NB4 (cell line): ENCODE measurements around the gene LENG8.

Experiments
- DNase-seq: peaks from one replicate; pipeline ENCODE4 v3.0.0; 2010; ENCODE audit warnings: low read depth
- H3K4me3 ChIP-seq: one replicate; pipeline ENCODE4 v1.5.1; 2011; ENCODE audit warnings: mild to moderate bottlenecking, low read depth, low read length, moderate library complexity
- MYC ChIP-seq: IDR thresholded peaks from 2 replicates; pipeline ENCODE4 v1.6.1; 2011; ENCODE audit warnings: low read depth, low read length
- POLR2A ChIP-seq: IDR thresholded peaks from 2 replicates; pipeline ENCODE4 v1.6.1; 2011; ENCODE audit warnings: mild to moderate bottlenecking; ENCODE audit not compliant: insufficient read length; ENCODE audit errors: extremely low read depth
- TF ChIP-seq, protein P1 (sequence below): IDR thresholded peaks from one replicate; pipeline ENCODE4 v1.5.1; 2012; ENCODE audit warnings: low read depth, low read length
- TF ChIP-seq, protein P2 (sequence below): IDR thresholded peaks from 2 replicates; pipeline ENCODE4 v1.6.1; 2011; ENCODE audit warnings: low read depth, low read length

LENG8 gene

DNA sequence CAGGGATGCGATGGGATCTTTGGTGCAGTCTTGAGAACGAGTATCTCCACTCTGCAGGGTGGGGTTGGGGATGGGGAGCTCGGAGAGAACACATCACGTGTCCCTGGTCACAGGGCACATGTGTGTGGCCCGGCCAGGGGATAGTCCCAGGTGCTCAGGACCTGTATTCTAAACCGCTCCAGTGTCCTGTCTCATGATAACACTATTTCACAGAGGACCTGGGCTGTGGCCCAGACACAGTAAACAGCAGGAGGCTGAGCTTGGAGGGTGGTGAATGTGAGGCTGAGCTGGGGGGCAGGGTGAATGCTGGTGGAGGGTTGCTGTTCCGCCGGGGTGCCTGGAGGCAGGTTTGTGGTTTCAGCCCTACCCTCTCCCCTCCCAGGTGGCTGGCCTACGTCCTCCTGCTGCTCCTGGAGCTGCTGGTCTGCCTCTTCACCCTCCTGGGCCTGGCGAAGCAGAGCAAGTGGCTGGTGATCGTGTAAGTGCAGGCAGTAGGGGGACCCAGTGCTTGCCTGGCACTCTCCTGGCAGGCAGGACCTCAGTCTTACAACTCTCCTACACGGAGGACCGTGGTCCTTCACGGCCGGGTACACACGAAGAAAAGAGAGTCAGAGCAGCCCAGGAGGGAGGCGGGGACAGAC, 22.6 kb upstream of the LENG8 start:
- no peak for DNase-seq
- no peak overlapping the region for H3K4me3 ChIP-seq
- no peak for TF ChIP-seq MYC
- TF ChIP-seq, protein P1, sequence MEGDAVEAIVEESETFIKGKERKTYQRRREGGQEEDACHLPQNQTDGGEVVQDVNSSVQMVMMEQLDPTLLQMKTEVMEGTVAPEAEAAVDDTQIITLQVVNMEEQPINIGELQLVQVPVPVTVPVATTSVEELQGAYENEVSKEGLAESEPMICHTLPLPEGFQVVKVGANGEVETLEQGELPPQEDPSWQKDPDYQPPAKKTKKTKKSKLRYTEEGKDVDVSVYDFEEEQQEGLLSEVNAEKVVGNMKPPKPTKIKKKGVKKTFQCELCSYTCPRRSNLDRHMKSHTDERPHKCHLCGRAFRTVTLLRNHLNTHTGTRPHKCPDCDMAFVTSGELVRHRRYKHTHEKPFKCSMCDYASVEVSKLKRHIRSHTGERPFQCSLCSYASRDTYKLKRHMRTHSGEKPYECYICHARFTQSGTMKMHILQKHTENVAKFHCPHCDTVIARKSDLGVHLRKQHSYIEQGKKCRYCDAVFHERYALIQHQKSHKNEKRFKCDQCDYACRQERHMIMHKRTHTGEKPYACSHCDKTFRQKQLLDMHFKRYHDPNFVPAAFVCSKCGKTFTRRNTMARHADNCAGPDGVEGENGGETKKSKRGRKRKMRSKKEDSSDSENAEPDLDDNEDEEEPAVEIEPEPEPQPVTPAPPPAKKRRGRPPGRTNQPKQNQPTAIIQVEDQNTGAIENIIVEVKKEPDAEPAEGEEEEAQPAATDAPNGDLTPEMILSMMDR = no peak
- no peak for TF ChIP-seq POLR2A
- TF ChIP-seq, protein P2, sequence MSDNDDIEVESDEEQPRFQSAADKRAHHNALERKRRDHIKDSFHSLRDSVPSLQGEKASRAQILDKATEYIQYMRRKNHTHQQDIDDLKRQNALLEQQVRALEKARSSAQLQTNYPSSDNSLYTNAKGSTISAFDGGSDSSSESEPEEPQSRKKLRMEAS = no peak

DNA sequence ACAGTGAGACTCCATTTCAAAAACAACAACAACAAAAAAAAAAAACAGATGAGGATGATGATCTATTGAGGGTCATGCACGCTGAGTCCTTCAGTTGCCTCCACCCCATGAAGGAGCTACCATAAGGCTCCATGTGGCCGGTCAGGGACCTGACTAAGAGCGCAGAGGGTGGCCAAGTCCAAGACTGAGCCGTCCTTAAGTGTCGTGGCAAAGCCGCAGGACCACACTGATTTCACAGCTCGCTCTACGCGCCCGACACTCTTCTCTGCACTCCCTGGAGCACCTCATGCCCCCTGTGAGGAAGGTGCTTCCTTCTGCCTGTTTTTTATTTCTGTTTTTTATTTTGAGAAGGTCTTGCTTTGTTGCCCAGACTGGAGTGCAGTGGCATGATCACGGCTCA, 21.4 kb upstream of the LENG8 start:
- TF ChIP-seq, protein P1 = no peak
- TF ChIP-seq MYC (no peak), POLR2A (no peak)
- TF ChIP-seq, protein P2 = no peak
- no peak overlapping the region for H3K4me3 ChIP-seq
- DNase-seq = no peak

GRCh38 chr19:54428323-54429175, 20.4 kb upstream of the LENG8 start:
- H3K4me3 ChIP-seq = no peak overlapping the region

GRCh38 chr19:54429176-54429495, 19.9 kb upstream of the LENG8 start:
- H3K4me3 ChIP-seq = no peak overlapping the region
- DNase-seq = no peak
- TF ChIP-seq, protein P1 = no peak
- TF ChIP-seq MYC (no peak), POLR2A (no peak)
- TF ChIP-seq, protein P2 = no peak

More at GRCh38 chr19:54428323-54429175, 20.4 kb upstream of the LENG8 start:
- no peak for DNase-seq
- no peak for TF ChIP-seq MYC
- TF ChIP-seq, protein P1 = no peak
- no peak for TF ChIP-seq POLR2A
- TF ChIP-seq, protein P2 = no peak

GRCh38 chr19:54429545-54430227, 19.3 kb upstream of the LENG8 start:
- H3K4me3 ChIP-seq = no peak overlapping the region
- TF ChIP-seq, protein P1 = no peak
- TF ChIP-seq, protein P2 = no peak
- TF ChIP-seq POLR2A = no peak
- DNase-seq = no peak
